Stimulated activated effector memory CD8-positive, alpha-beta T cell treated with anti-CD3 and anti-CD28 coated beads, Interleukin-12 subunit alpha, Interleukin-12 subunit beta, amount 100 ng/mL, for 72 hours (primary cell): ENCODE results near the gene CHMP5.
A peak's percentile ranks its signal among the peaks of the same experiment; 100 is the strongest.
"Not testable (repeated sequence)": the region's sequence is repeated elsewhere in the genome, so short reads cannot be mapped to it uniquely, and the experiment has no call there.

Experiments used
- ATAC-seq: fragments of 150-1000 bp; cut with Tn5 transposase; 2 replicates; pipeline ENCODE4 v1.10.0; 2021
- DNase-seq, 2 donors: peaks; one replicate each; pipeline ENCODE4 v3.0.0; 2021 to 2022; ENCODE audit warnings: low spot score in 2 of 2
- H3K27ac Mint-ChIP-seq: one replicate; pipeline ENCODE4 v1.8.0; 2022; ENCODE audit warnings: mild to moderate bottlenecking, mixed read lengths
- H3K36me3 Mint-ChIP-seq: one replicate; pipeline ENCODE4 v1.8.0; 2022; ENCODE audit warnings: mild to moderate bottlenecking, mixed read lengths
- H3K4me1 Mint-ChIP-seq: one replicate; pipeline ENCODE4 v1.8.0; 2022; ENCODE audit warnings: mixed read lengths
- H3K4me3 Mint-ChIP-seq: one replicate; pipeline ENCODE4 v1.8.0; 2022; ENCODE audit warnings: mild to moderate bottlenecking, mixed read lengths
- H3K9me3 Mint-ChIP-seq: one replicate; pipeline ENCODE4 v1.8.0; 2022; ENCODE audit warnings: mixed read lengths

CHMP5 gene

DNA sequence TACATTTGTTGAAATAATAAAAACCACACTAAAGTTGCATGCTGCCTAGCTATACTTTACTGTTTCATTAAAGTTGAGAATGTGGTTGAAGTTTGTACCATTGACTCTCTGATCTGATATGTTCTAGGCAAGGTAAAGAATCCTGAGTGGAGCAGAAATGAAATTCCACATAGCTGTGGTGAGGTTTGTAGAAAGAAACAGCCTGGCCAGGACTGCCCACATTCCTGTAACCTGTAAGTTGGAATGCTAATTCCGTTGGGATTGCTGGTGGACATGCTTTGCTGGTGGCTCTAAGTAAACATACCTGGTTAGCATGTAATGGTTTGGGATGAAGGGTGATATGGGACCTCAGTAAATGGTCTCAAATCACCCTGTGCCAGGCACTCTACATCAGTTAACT lies 42.2 kb downstream of the CHMP5 start:
- DNase-seq (no peak), ATAC-seq (no peak)
- H3K4me3 Mint-ChIP-seq = no peak overlapping the region
- H3K4me1 Mint-ChIP-seq = peaks cover 10% of the 10 kb centered on the region
- H3K27ac Mint-ChIP-seq = no peak overlapping the region
- H3K36me3 Mint-ChIP-seq = no peaks in the 10 kb centered on the region
- no peaks in the 10 kb centered on the region for H3K9me3 Mint-ChIP-seq

GRCh38 chr9:33309903-33310302 lies 45.1 kb downstream of the CHMP5 start:
- DNase-seq (no peak), ATAC-seq (no peak)
- H3K4me1 Mint-ChIP-seq = peaks cover 15% of the 10 kb centered on the region
- H3K27ac Mint-ChIP-seq = peak overlapping the region; percentile 5
- H3K36me3 Mint-ChIP-seq = no peaks in the 10 kb centered on the region
- H3K4me3 Mint-ChIP-seq = peak overlapping the region; percentile 7
- H3K9me3 Mint-ChIP-seq = no peaks in the 10 kb centered on the region

- DNase-seq (no peak), ATAC-seq (no peak)
- peaks cover 15% of the 10 kb centered on the region for H3K4me1 Mint-ChIP-seq
- H3K4me3 Mint-ChIP-seq = peak overlapping the region; percentile 0
- H3K36me3 Mint-ChIP-seq = no peaks in the 10 kb centered on the region
- H3K9me3 Mint-ChIP-seq = no peaks in the 10 kb centered on the region
- H3K27ac Mint-ChIP-seq = peak overlapping the region; percentile 5
These were observed 45.9 kb downstream of the CHMP5 start for GRCh38 chr9:33310748-33311147.

- Mint-ChIP-seq H3K9me3 (no peaks in the 10 kb centered on the region), H3K4me1 (peaks cover 15% of the 10 kb centered on the region), H3K36me3 (no peaks in the 10 kb centered on the region), H3K27ac (peak overlapping the region; percentile 5), H3K4me3 (peak overlapping the region; percentile 0)
- ATAC-seq = peak; percentile 98
- DNase-seq = no peak
These were observed 47.1 kb downstream of the CHMP5 start for GRCh38 chr9:33311953-33312352.

DNA sequence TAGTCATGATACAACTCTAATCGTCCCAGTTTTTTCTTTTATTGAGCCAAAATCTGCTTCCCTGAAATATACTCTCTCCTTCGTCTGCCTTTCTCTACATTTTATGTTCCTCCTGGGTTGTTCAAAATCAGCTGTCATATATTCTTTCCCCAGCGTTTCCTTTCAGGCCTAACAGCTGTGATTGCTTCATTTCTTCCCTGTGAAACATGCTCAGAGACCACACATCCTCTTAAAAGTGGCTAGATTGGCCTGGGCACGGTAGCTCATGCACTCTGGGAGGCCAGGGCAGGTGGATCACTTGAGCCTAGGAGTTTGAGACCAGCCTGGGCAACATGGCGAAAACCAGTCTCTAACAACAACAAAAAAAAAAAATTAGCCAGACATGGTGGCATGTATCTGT lies 50.5 kb downstream of the CHMP5 start:
- H3K9me3 Mint-ChIP-seq = no peaks in the 10 kb centered on the region
- H3K36me3 Mint-ChIP-seq = no peaks in the 10 kb centered on the region
- H3K4me3 Mint-ChIP-seq = no peak overlapping the region
- DNase-seq (no peak), ATAC-seq (no peak)
- H3K27ac Mint-ChIP-seq = no peak overlapping the region
- peaks cover 19% of the 10 kb centered on the region for H3K4me1 Mint-ChIP-seq

GRCh38 chr9:33317136-33317535 lies 52.3 kb downstream of the CHMP5 start:
- not testable (repeated sequence) for H3K9me3 Mint-ChIP-seq, H3K27ac Mint-ChIP-seq, DNase-seq, ATAC-seq, H3K36me3 Mint-ChIP-seq, H3K4me3 Mint-ChIP-seq
- peaks cover 17% of the 10 kb centered on the region for H3K4me1 Mint-ChIP-seq

DNA sequence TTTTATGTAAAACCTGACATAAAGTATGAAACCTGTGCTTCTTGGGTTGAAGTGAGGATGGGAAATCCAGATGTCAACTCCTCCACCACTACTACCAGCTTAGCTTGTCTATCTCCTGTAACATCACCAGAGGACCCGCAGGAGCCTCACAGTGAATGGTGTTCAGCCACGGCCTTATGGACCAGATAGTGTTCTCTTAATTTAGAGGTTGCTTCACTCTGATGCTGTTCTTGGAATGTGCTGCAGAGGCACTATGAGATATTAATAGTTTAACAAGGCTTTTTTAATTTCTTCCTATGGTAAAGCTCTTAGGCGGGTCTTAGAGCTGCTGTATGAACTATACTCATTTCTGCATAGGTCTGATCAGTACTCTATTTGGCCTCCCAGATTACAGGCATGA lies 53.4 kb downstream of the CHMP5 start:
- Mint-ChIP-seq H3K4me1 (peaks cover 20% of the 10 kb centered on the region), H3K36me3 (no peaks in the 10 kb centered on the region), H3K4me3 (no peak overlapping the region), H3K9me3 (no peaks in the 10 kb centered on the region), H3K27ac (no peak overlapping the region)
- no peak for ATAC-seq
- DNase-seq = no peak

DNA sequence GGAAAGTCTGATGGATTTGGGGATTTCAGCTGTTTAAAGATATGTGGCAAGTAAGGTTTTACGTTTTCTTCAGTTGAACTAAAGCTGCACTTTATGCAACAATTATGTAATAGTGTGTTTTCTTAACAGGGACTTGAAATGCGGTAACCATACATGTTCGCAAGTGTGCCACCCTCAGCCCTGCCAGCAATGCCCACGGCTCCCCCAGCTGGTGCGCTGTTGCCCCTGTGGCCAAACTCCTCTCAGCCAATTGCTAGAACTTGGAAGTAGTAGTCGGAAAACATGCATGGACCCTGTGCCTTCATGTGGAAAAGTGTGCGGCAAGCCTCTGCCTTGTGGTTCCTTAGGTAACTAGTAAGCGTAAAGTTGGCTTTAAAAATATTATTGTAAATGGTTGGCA lies 53.9 kb downstream of the CHMP5 start:
- no peak overlapping the region for H3K4me3 Mint-ChIP-seq
- H3K4me1 Mint-ChIP-seq = peaks cover 20% of the 10 kb centered on the region
- no peaks in the 10 kb centered on the region for H3K36me3 Mint-ChIP-seq
- ATAC-seq (no peak), DNase-seq (no peak)
- no peaks in the 10 kb centered on the region for H3K9me3 Mint-ChIP-seq
- peak overlapping the region; percentile 48 for H3K27ac Mint-ChIP-seq

GRCh38 chr9:33320230-33320567 lies 55.4 kb downstream of the CHMP5 start:
- ATAC-seq (peak; percentile 49), DNase-seq (no peak)
- Mint-ChIP-seq H3K4me1 (peaks cover 20% of the 10 kb centered on the region), H3K9me3 (no peaks in the 10 kb centered on the region), H3K36me3 (no peaks in the 10 kb centered on the region), H3K27ac (peak overlapping the region; percentile 69), H3K4me3 (no peak overlapping the region)

GRCh38 chr9:33320568-33321261 lies 55.9 kb downstream of the CHMP5 start:
- Mint-ChIP-seq H3K4me3 (no peak overlapping the region), H3K36me3 (no peaks in the 10 kb centered on the region), H3K27ac (peak overlapping the region; percentile 69), H3K9me3 (no peaks in the 10 kb centered on the region), H3K4me1 (peaks cover 20% of the 10 kb centered on the region)
- DNase-seq (no peak), ATAC-seq (peak; percentile 67)

GRCh38 chr9:33329117-33329563 lies 64.3 kb downstream of the CHMP5 start:
- ATAC-seq (no peak), DNase-seq (no peak)
- H3K4me1 Mint-ChIP-seq = no peaks in the 10 kb centered on the region
- H3K27ac Mint-ChIP-seq = peak overlapping the region; percentile 57
- no peaks in the 10 kb centered on the region for H3K9me3 Mint-ChIP-seq
- H3K36me3 Mint-ChIP-seq = no peaks in the 10 kb centered on the region
- H3K4me3 Mint-ChIP-seq = no peak overlapping the region

GRCh38 chr9:33329979-33330378 lies 65.1 kb downstream of the CHMP5 start:
- Mint-ChIP-seq H3K36me3 (no peaks in the 10 kb centered on the region), H3K9me3 (no peaks in the 10 kb centered on the region), H3K27ac (no peak overlapping the region), H3K4me3 (no peak overlapping the region), H3K4me1 (no peaks in the 10 kb centered on the region)
- ATAC-seq = no peak
- DNase-seq = no peak

DNA sequence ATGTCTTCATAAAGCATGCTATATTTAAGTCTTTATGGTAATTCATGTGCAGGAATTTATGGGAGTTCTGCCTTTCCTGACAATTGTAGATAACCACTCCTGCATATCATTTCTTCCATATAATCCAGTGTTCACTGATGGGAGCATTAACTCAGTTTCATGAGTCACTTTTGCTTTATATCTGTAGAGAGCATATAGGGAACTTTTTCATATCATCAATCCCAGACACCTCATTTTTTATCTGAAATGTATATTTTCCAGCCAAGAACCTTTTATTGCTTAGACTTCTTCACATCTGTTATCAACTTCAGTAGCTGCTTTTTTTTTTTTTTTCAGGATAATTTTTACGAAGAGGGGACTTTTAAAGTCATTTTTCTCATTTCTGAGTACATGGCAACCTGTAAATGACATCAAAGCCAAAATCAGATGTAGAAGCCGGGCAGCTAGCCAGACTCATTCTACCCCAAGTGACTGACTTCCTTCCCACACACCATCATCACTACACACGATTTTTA lies 66.6 kb downstream of the CHMP5 start:
- H3K4me3 Mint-ChIP-seq = no peak overlapping the region
- H3K36me3 Mint-ChIP-seq = no peaks in the 10 kb centered on the region
- H3K9me3 Mint-ChIP-seq = no peaks in the 10 kb centered on the region
- no peak overlapping the region for H3K27ac Mint-ChIP-seq
- no peaks in the 10 kb centered on the region for H3K4me1 Mint-ChIP-seq
- ATAC-seq = no peak
- DNase-seq = no peak
